Kidney (tissue), 14 donors: ENCODE results near the gene CRPPA. TPM values are rescaled to one million over a fixed set of nuclear protein-coding genes. Genes with fewer than 3 reads are reported as not detected.
"Not testable (repeated sequence)": the region's sequence is repeated elsewhere in the genome, so short reads cannot be mapped to it uniquely, and the experiment has no call there.

Experiments
- DNase-seq, 5 donors: peaks; one replicate each; pipeline ENCODE4 v3.0.0-alpha.2; 2013 to 2020
- FAIRE-seq: peaks from 2 replicates; lab custom pipeline; 2012; peaks lifted over from hg19 to GRCh38; lab: Jason Lieb, UNC
- H3K27ac ChIP-seq, 2 donors: one replicate each; pipeline ENCODE4 v1.7.0; 2013; ENCODE audit warnings: low read depth in 2 of 2, low read length in 2 of 2, inconsistent platforms in 1 of 2
- H3K27me3 ChIP-seq: one replicate; pipeline ENCODE4 v1.7.1; 2013; ENCODE audit warnings: low read length, inconsistent platforms; ENCODE audit not compliant: control insufficient read depth, insufficient read depth
- H3K36me3 ChIP-seq, 3 donors: one replicate each; pipeline versions ENCODE4 v1.7.0 to v1.7.1; 2013; ENCODE audit warnings: low read length in 3 of 3, control low read depth in 1 of 3, inconsistent platforms in 1 of 3; ENCODE audit not compliant: insufficient read depth in 3 of 3, control insufficient read depth in 2 of 3
- H3K4me1 ChIP-seq, 3 donors: one replicate each; pipeline versions ENCODE4 v1.7.0 to v1.7.1; 2013; ENCODE audit warnings: low read length in 3 of 3, inconsistent platforms in 1 of 3, low read depth in 1 of 3; ENCODE audit not compliant: control insufficient read depth in 2 of 3, insufficient read depth in 2 of 3
- H3K4me3 ChIP-seq, 3 donors: one replicate each; pipeline versions ENCODE4 v1.7.0 to v1.8.1; 2013; ENCODE audit warnings: low read length in 3 of 3, control low read depth in 1 of 3, inconsistent platforms in 1 of 3
- H3K9ac ChIP-seq, 3 donors: one replicate each; pipeline versions ENCODE4 v1.7.0 to v1.7.1; 2013; ENCODE audit warnings: low read length in 3 of 3, control low read depth in 1 of 3, inconsistent platforms in 1 of 3
- H3K9me3 ChIP-seq, 3 donors: one replicate each; pipeline versions ENCODE4 v1.7.0 to v1.7.1; 2013; ENCODE audit warnings: low read length in 3 of 3, control low read depth in 1 of 3, inconsistent platforms in 1 of 3; ENCODE audit not compliant: control insufficient read depth in 2 of 3, insufficient read depth in 1 of 3
- intact Hi-C: fragments of 100-400 bp; cut with DNase I; formaldehyde crosslinking; loops from one replicate; pipeline ENCODE4 v1.11.1; 2022
- polyA plus RNA-seq: library from polyadenylated mRNA; stranded (reverse); fragments of 350-450 nt; fragmentation: Illumina TruSeq; extraction: RNeasy Lipid Tissue Mini Kit (QIAGEN cat#74804); gene quantifications from one replicate; pipeline ENCODE4 v1.2.3, GENCODE V29; 2014; ENCODE audit warnings: low read depth, low replicate concordance; ENCODE audit not compliant: insufficient read depth
- total RNA-seq: library from RNA; stranded (reverse); fragmentation: NEBNext Ultra II Directional; extraction: Animal tissue kit (Norgen Biotek cat#: 25700); gene quantifications from one replicate; pipeline ENCODE4 v1.2.1, GENCODE V29; 2021
- TF ChIP-seq, protein P1 (sequence below): IDR thresholded peaks from 3 replicates; pipeline ENCODE4 v1.5.1; 2012; ENCODE audit warnings: mild to moderate bottlenecking, moderate library complexity, borderline replicate concordance; ENCODE audit not compliant: insufficient read depth; ENCODE audit errors: extremely low read depth
- donor health status: control.
- donor health status: control.
- donor health status: control.
- donor health status: control.
- donor health status: control.
- donor health status: DM: yes; HTN: yes; CAD: no.
- donor health status: Normal renal cell carcinoma (clear cell type).

Gene CRPPA
- total and polyA plus RNA-seq, 2 donors from 2014 or later: 2.0 to 5.9 TPM

DNA sequence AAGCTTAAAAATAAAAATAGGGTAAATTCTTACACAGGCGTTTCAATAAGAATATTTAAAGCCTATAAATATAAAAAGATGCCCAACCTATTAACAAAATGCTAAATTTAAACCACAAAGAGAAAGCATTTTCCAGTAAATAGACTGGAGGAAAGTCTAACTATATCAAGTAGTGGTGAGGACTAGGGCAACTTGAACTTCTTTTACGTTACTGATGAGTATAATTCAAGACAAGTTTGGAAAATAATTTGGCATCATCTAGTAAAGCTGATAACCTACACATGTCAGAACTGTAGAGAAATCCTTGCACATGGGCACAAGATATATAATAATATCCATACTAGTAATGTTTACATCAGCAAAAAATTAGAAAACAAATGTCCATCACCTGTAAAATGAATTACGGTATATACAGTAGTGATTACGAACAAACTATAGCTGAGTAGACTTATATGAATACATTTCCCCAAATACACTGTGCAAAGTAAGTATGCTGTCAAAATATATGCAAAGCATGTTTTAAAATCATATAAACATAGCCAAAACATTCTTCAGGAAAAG, 27.4 kb downstream of the CRPPA start:
- Histone ChIP-seq H3K4me3 (no peak overlapping the region), H3K27ac (no peak overlapping the region), H3K9me3 (peaks cover 0 to 20% (median 7%) of the 10 kb centered on the region in 3 donors), H3K9ac (no peak overlapping the region), H3K36me3 (peaks cover 0 to 16% (median 3%) of the 10 kb centered on the region in 3 donors), H3K27me3 (no peaks in the 10 kb centered on the region), H3K4me1 (no peaks in the 10 kb centered on the region)
- intact Hi-C loops: no loop called here
- FAIRE-seq: no peak
- no peak for DNase-seq
- TF ChIP-seq, protein P1, sequence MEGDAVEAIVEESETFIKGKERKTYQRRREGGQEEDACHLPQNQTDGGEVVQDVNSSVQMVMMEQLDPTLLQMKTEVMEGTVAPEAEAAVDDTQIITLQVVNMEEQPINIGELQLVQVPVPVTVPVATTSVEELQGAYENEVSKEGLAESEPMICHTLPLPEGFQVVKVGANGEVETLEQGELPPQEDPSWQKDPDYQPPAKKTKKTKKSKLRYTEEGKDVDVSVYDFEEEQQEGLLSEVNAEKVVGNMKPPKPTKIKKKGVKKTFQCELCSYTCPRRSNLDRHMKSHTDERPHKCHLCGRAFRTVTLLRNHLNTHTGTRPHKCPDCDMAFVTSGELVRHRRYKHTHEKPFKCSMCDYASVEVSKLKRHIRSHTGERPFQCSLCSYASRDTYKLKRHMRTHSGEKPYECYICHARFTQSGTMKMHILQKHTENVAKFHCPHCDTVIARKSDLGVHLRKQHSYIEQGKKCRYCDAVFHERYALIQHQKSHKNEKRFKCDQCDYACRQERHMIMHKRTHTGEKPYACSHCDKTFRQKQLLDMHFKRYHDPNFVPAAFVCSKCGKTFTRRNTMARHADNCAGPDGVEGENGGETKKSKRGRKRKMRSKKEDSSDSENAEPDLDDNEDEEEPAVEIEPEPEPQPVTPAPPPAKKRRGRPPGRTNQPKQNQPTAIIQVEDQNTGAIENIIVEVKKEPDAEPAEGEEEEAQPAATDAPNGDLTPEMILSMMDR: no peak

DNA sequence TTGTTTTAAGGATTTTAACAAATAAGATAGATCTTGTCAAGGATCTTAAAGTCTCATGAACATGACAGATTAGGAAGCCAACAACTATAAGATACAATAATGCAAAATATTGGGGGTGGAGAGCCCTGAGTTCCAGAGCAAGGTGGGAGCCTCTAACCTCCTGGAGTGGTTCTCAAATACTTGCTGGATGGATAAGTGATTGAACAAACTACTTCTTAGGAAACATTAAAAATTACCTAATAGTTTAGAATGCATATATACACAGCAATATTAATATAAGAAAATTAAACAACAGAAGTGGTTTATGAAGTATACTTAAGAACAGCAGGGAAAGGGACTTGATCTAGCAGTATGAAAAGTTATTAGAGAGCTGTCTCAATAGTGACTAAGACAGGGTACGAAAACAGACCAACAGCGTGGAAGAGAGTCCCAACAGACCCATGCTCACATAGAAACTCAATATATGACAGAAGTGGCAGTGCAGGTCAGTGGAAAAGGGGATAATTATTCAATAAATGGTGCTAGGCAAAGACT, 28.3 kb downstream of the CRPPA start:
- no peaks in the 10 kb centered on the region for H3K4me1 ChIP-seq
- no peak for FAIRE-seq
- TF ChIP-seq, protein P1: no peak

DNA sequence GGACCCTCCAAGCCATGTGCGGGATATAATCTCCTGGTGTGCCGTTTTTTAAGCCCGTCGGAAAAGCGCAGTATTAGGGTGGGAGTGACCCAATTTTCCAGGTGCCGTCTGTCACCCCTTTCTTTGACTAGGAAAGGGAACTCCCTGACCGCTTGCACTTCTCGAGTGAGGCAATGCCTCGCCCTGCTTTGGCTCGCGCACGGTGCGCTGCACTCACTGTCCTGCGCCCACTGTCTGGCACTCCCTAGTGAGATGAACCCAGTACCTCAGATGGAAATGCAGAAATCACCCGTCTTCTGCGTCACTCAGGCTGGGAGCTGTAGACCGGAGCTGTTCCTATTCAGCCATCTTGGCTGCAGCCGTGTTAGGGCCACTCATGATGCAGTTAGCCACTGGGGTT, 37.6 kb downstream of the CRPPA start:
- intact Hi-C loops, FAIRE-seq, H3K36me3 ChIP-seq, H3K27me3 ChIP-seq, H3K27ac ChIP-seq, H3K9ac ChIP-seq, H3K9me3 ChIP-seq, H3K4me1 ChIP-seq, DNase-seq, H3K4me3 ChIP-seq: not testable (repeated sequence)

More for the DNA sequence above, 28.3 kb downstream of the CRPPA start:
- H3K27ac ChIP-seq: no peak overlapping the region
- DNase-seq: no peak
- peaks cover 0 to 13% (median 0%) of the 10 kb centered on the region in 3 donors for H3K9me3 ChIP-seq
- intact Hi-C loops: no loop called here
- H3K27me3 ChIP-seq: no peaks in the 10 kb centered on the region
- no peak overlapping the region for H3K9ac ChIP-seq
- H3K4me3 ChIP-seq: no peak overlapping the region
- peaks cover 0 to 11% (median 0%) of the 10 kb centered on the region in 3 donors for H3K36me3 ChIP-seq

DNA sequence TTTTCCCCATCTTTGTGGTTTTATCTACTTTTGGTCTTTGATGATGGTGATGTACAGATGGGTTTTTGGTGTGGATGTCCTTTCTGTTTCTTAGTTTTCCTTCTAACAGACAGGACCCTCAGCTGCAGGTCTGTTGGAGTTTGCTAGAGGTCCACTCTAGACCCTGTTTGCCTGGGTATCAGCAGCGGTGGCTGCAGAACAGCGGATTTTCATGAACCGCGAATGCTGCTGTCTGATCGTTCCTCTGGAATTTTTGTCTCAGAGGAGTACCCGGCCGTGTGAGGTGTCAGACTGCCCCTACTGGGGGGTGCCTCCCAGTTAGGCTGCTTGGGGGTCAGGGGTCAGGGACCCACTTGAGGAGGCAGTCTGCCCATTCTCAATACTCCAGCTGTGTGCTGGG, 38.2 kb downstream of the CRPPA start:
- H3K4me3 ChIP-seq, H3K9ac ChIP-seq, DNase-seq, H3K27ac ChIP-seq, FAIRE-seq, H3K27me3 ChIP-seq, H3K4me1 ChIP-seq, H3K36me3 ChIP-seq, intact Hi-C loops, H3K9me3 ChIP-seq: not testable (repeated sequence)

Other genes with a start within 250 kb of the CRPPA start
- gene SOSTDC1, start 44.2 kb upstream of the CRPPA start, total RNA-seq: 13.4 TPM
- gene SOSTDC1, start 44.2 kb upstream of the CRPPA start, polyA plus RNA-seq: 13.3 TPM
- not detected for gene LRRC72, start 105.3 kb upstream of the CRPPA start, total RNA-seq
- gene LRRC72, start 105.3 kb upstream of the CRPPA start, polyA plus RNA-seq: not detected
- 21.9 TPM for gene ANKMY2, start 224.2 kb upstream of the CRPPA start, total RNA-seq
- 19.3 TPM for gene ANKMY2, start 224.2 kb upstream of the CRPPA start, polyA plus RNA-seq
- gene BZW2, start 224.6 kb upstream of the CRPPA start, total RNA-seq: 49.1 TPM
- 24.8 TPM for gene BZW2, start 224.6 kb upstream of the CRPPA start, polyA plus RNA-seq